ENCODE measurements around the gene ATP13A1.

GRCh38 chr19:19649580-19649995 is 13.9 kb downstream of the ATP13A1 start:
- TF ChIP-seq CTCF (conservative IDR thresholded peaks at IDR 0.05; ENCODE audit: low read length) (no peak), EZH2phosphoT487 (IDR thresholded peaks at IDR 0.05; ENCODE audit: borderline replicate concordance, low read depth, low read length) (no peak)
